B cell (primary cell): ENCODE results near the gene CRACR2A. TPM values are rescaled to one million over a fixed set of nuclear protein-coding genes. Genes with fewer than 3 reads are reported as not detected.

ENCODE experiments used
- ATAC-seq: fragments of 200-7000 bp; cut with Tn5 transposase; one replicate; pipeline ENCODE4 v1.10.0; 2021; ENCODE audit warnings: low read depth, mild to moderate bottlenecking, moderate number of reproducible peaks, moderate library complexity
- CTCF ChIA-PET: fragments of 350-600 bp; sonication (Branson Sonifier 250); formaldehyde crosslinking; loops from one replicate; lab custom pipeline; 2021; ENCODE audit warnings: antibody characterized with exemption, inconsistent platforms; lab: Charles Lee
- POLR2A ChIA-PET: fragments of 350-600 bp; sonication (Branson Sonifier 250); formaldehyde crosslinking; loops from one replicate; lab custom pipeline; 2021; ENCODE audit warnings: antibody characterized with exemption; lab: Charles Lee
- DNase-seq: peaks from one replicate; pipeline ENCODE4 v3.0.0; 2013
- H2AFZ ChIP-seq: 2 replicates; pipeline ENCODE4 v1.6.1; 2012; ENCODE audit warnings: mild to moderate bottlenecking, low read depth, low read length; ENCODE audit not compliant: insufficient read depth, poor library complexity, severe bottlenecking
- H3K27ac ChIP-seq, 2 donors: 1 replicate in 1 of 2; 2 replicates in 1 of 2; pipeline ENCODE4 v1.5.1; 2012 to 2013; ENCODE audit warnings: low read length in 2 of 2, mild to moderate bottlenecking in 2 of 2, moderate library complexity in 1 of 2
- H3K27me3 ChIP-seq, 4 experiments: fragments of 200-600 bp in 1 of 4; sonication (generic) in 1 of 4; replicated peaks in 1 of 4; 1 replicate in 2 of 4; 2 replicates in 2 of 4; pipeline versions ENCODE4 v1.6.1 to v1.7.0; 2013 to 2016; ENCODE audit warnings: low read length in 3 of 4, mild to moderate bottlenecking in 2 of 4, mixed read lengths in 1 of 4, moderate library complexity in 1 of 4; ENCODE audit not compliant: insufficient read depth in 4 of 4, control insufficient read depth in 3 of 4; ENCODE audit errors: control extremely low read depth in 1 of 4
- H3K36me3 ChIP-seq, 2 experiments: replicated peaks in 1 of 2; 1 replicate in 1 of 2; 2 replicates in 1 of 2; pipeline versions ENCODE4 v1.6.1 to v1.7.1; 2013; ENCODE audit warnings: low read length in 1 of 2; ENCODE audit not compliant: insufficient read depth in 2 of 2, control insufficient read depth in 1 of 2; ENCODE audit errors: control extremely low read depth in 1 of 2, extremely low read depth in 1 of 2
- H3K4me1 ChIP-seq, 2 donors: fragments of 200-600 bp in 1 of 2; sonication (generic) in 1 of 2; 1 replicate in 1 of 2; 2 replicates in 1 of 2; pipeline versions ENCODE4 v1.5.1 to v1.6.1; 2013 to 2017; ENCODE audit warnings: low read length in 2 of 2; ENCODE audit not compliant: control insufficient read depth in 2 of 2, insufficient read depth in 2 of 2
- H3K4me2 ChIP-seq: replicated peaks from 2 replicates; pipeline ENCODE3; 2012; ENCODE audit warnings: mild to moderate bottlenecking, low read depth, low read length; ENCODE audit not compliant: poor library complexity, severe bottlenecking
- H3K4me3 ChIP-seq, 5 experiments: fragments of 200-600 bp in 1 of 5; sonication (generic) in 1 of 5; 1 replicate in 3 of 5; 2 replicates in 2 of 5; pipeline versions ENCODE4 v1.5.1 to v1.7.0; 2011 to 2016; ENCODE audit warnings: low read length in 4 of 5, mild to moderate bottlenecking in 4 of 5, low read depth in 2 of 5, control low read depth in 1 of 5, moderate library complexity in 1 of 5; ENCODE audit not compliant: insufficient read depth in 1 of 5; ENCODE audit errors: control extremely low read depth in 1 of 5, extremely low read depth in 1 of 5
- H3K79me2 ChIP-seq: fragments of 200-600 bp; sonication (generic); one replicate; pipeline ENCODE4 v1.6.0; 2016; ENCODE audit warnings: low read length; ENCODE audit not compliant: control insufficient read depth, insufficient read depth
- H3K9ac ChIP-seq: fragments of 200-600 bp; sonication (generic); 2 replicates; pipeline ENCODE4 v1.6.1; 2017; ENCODE audit warnings: mild to moderate bottlenecking, low read length, moderate library complexity
- H3K9me3 ChIP-seq, 3 donors: one replicate each; pipeline versions ENCODE4 v1.6.1 to v1.7.1; 2013; ENCODE audit warnings: low read length in 2 of 3; ENCODE audit not compliant: control insufficient read depth in 2 of 3, insufficient read depth in 1 of 3; ENCODE audit errors: control extremely low read depth in 1 of 3
- H4K20me1 ChIP-seq: 2 replicates; pipeline ENCODE4 v1.6.0; 2012; ENCODE audit warnings: mild to moderate bottlenecking, low read length; ENCODE audit not compliant: insufficient read depth, control insufficient read depth, poor library complexity, severe bottlenecking
- H3K27ac Mint-ChIP-seq: one replicate; pipeline ENCODE4 v1.8.0; 2021; ENCODE audit warnings: mixed read lengths
- H3K27me3 Mint-ChIP-seq: one replicate; pipeline ENCODE4 v1.8.0; 2021; ENCODE audit warnings: mixed read lengths
- H3K4me1 Mint-ChIP-seq: one replicate; pipeline ENCODE4 v1.8.0; 2021; ENCODE audit warnings: mixed read lengths
- H3K4me3 Mint-ChIP-seq: one replicate; pipeline ENCODE4 v1.8.0; 2021; ENCODE audit warnings: mixed read lengths
- H3K9me3 Mint-ChIP-seq: one replicate; pipeline ENCODE4 v1.8.0; 2022; ENCODE audit warnings: mixed read lengths; ENCODE audit not compliant: insufficient read depth
- EZH2 ChIP-seq: IDR thresholded peaks from 2 replicates; pipeline ENCODE4 v1.6.1; 2012; ENCODE audit warnings: borderline replicate concordance, low read depth, mild to moderate bottlenecking, moderate library complexity, low read length; ENCODE audit not compliant: insufficient read depth, poor library complexity, severe bottlenecking
- WGBS: methylation state at CpG from one replicate; pipeline ENCODE4 v1.1.5; 2013; ENCODE audit warnings: missing lambda C conversion rate; ENCODE audit not compliant: insufficient coverage; 5-methylcytosine and 5-hydroxymethylcytosine counted together
- intact Hi-C: fragments of 100-400 bp; cut with micrococcal nuclease; formaldehyde crosslinking; loops from one replicate; pipeline ENCODE4 v1.10.0; 2022
- polyA plus RNA-seq: library from polyadenylated mRNA; depleted of rRNA; stranded (reverse); fragments of >200 nt; gene quantifications from 2 replicates; pipeline ENCODE4 v1.2.3, GENCODE V29; 2012
- total RNA-seq, 2 donors: library from RNA; stranded (reverse); fragments of 120-200 nt in 1 of 2; gene quantifications; 1 replicate in 1 of 2; 2 replicates in 1 of 2; pipeline versions ENCODE4 v1.2.3 to v1.2.4, GENCODE V29; 2013 to 2022
- TF ChIP-seq, protein P1 (sequence below): fragments of 200-600 bp; IDR thresholded peaks from one replicate; pipeline ENCODE4 v1.8.0; 2022; ENCODE audit warnings: antibody characterized with exemption, mild to moderate bottlenecking

CRACR2A gene
- total and polyA plus RNA-seq, 2 donors (not counting 1 experiment from before 2014, with no cell fraction given) = 15.2 to 26.1 TPM

DNA sequence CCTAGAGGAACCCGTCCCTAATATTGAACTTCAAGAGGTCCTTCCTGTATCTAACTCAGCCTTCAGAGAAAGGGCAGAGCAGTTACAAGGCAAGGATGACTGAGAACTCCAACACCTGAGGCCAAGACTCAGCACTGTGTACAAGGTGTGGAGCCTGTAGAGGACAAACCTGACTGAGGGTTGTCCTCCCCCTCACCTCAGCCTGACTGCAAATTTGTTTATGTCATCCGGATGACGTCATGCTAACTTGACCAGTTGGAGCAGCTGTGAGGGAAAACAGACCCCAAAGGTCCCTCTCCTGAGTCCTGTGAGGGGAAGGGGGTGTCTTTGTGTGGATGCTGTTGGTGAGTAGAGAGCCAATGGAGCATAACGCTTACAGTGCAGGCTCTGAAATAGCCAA, 4.3 kb downstream of the CRACR2A start:
- no peak for ATAC-seq
- no peak overlapping the region for H3K4me3 Mint-ChIP-seq

DNA sequence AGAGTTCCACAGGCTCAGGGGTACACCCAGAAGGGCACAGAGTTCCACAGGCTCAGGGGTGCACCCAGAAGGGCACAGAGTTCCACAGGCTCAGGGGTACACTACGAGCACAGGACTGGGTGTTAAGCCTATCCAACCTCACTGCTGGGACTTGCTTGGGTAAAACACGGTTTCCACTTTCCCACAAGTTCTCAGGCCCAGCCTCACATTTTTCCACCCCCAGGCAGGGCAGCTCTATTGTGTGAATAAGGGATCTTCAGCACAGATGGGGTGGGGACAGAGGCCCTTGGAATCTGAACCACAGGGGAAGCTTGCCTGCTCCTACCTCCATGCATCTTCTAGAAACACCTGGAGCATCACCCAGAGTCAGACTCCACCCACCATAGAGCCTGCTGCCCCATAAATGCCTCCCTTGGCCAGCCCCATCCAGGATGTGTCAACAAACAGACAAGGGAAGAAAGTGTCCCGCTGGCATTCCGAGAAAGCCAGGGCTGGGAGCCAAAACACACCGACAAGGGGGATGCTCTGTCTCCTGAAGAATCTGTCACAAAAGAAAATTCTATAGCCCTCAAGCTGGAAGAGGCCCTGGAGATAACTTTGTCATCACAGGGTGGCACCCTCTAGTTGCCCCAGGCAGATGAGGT, 4.8 kb downstream of the CRACR2A start:
- no peaks in the 10 kb centered on the region for H3K27me3 ChIP-seq
- H3K36me3 ChIP-seq = peaks cover 3 to 16% of the 10 kb centered on the region in 2 experiments
- TF ChIP-seq, protein P1, sequence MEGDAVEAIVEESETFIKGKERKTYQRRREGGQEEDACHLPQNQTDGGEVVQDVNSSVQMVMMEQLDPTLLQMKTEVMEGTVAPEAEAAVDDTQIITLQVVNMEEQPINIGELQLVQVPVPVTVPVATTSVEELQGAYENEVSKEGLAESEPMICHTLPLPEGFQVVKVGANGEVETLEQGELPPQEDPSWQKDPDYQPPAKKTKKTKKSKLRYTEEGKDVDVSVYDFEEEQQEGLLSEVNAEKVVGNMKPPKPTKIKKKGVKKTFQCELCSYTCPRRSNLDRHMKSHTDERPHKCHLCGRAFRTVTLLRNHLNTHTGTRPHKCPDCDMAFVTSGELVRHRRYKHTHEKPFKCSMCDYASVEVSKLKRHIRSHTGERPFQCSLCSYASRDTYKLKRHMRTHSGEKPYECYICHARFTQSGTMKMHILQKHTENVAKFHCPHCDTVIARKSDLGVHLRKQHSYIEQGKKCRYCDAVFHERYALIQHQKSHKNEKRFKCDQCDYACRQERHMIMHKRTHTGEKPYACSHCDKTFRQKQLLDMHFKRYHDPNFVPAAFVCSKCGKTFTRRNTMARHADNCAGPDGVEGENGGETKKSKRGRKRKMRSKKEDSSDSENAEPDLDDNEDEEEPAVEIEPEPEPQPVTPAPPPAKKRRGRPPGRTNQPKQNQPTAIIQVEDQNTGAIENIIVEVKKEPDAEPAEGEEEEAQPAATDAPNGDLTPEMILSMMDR = no peak
- TF ChIP-seq EZH2 = no peak
- ATAC-seq (no peak), DNase-seq (no peak)
- ChIA-PET POLR2A (no interaction called here), CTCF (no interaction called here)
- H3K27ac Mint-ChIP-seq = no peak overlapping the region
- no peak overlapping the region for H3K4me3 ChIP-seq
- H3K27ac ChIP-seq = no peak overlapping the region
- 95% methylated on average over 3 of the region's 5 CpGs for WGBS
- peaks cover 11 to 17% of the 10 kb centered on the region in 2 donors for H3K4me1 ChIP-seq
- H3K4me3 Mint-ChIP-seq = no peak overlapping the region
- intact Hi-C loops = no loop called here
- H3K9ac ChIP-seq = no peak overlapping the region
- no peak overlapping the region for H3K4me2 ChIP-seq
- no peak overlapping the region for H2AFZ ChIP-seq
- peaks cover 23% of the 10 kb centered on the region for H3K4me1 Mint-ChIP-seq
- H3K9me3 ChIP-seq = peaks cover 0 to 12% (median 2%) of the 10 kb centered on the region in 3 donors
- no peaks in the 10 kb centered on the region for H3K27me3 Mint-ChIP-seq
- H3K9me3 Mint-ChIP-seq = no peaks in the 10 kb centered on the region
- peaks cover 77% of the 10 kb centered on the region for H3K79me2 ChIP-seq
- H4K20me1 ChIP-seq = peaks cover 13% of the 10 kb centered on the region

More for the DNA sequence above, 4.3 kb downstream of the CRACR2A start:
- Histone ChIP-seq H3K9ac (no peak overlapping the region), H3K4me2 (no peak overlapping the region), H3K36me3 (peaks cover 3 to 14% of the 10 kb centered on the region in 2 experiments), H3K79me2 (peaks cover 76% of the 10 kb centered on the region), H4K20me1 (peaks cover 9% of the 10 kb centered on the region), H3K9me3 (peaks cover 0 to 12% (median 2%) of the 10 kb centered on the region in 3 donors), H3K27me3 (no peaks in the 10 kb centered on the region), H3K27ac (no peak overlapping the region), H3K4me1 (peaks cover 14 to 22% of the 10 kb centered on the region in 2 donors), H3K4me3 (no peak overlapping the region), H2AFZ (no peak overlapping the region)
- DNase-seq = no peak
- Mint-ChIP-seq H3K27ac (no peak overlapping the region), H3K27me3 (no peaks in the 10 kb centered on the region), H3K9me3 (no peaks in the 10 kb centered on the region), H3K4me1 (peaks cover 28% of the 10 kb centered on the region)
- POLR2A ChIA-PET = no interaction called here
- intact Hi-C loops = no loop called here
- CTCF ChIA-PET = no interaction called here
- no peak for TF ChIP-seq EZH2
- TF ChIP-seq, protein P1 = no peak
- WGBS = 96% methylated on average over 4 of the region's 4 CpGs
